Smooth muscle cell (in vitro differentiated cells): ENCODE data around the gene XPC. TPM values are rescaled to one million over a fixed set of nuclear protein-coding genes. Genes with fewer than 3 reads are reported as not detected.

Experiments
- DNase-seq: peaks from one replicate; lab custom pipeline; 2025; ENCODE audit not compliant: unreplicated experiment; lab: John Stamatoyannopoulos, UW
- H2AFZ ChIP-seq: fragments of 200-600 bp; sonication (generic); 2 replicates; pipeline ENCODE4 v1.6.0; 2016; ENCODE audit warnings: antibody characterized with exemption, low read depth, mild to moderate bottlenecking
- H3F3A ChIP-seq: fragments of 200-600 bp; sonication (generic); 2 replicates; pipeline ENCODE4 v1.6.0; 2017; ENCODE audit warnings: antibody characterized with exemption, low read depth
- H3K27ac ChIP-seq: fragments of 200-600 bp; sonication (generic); 2 replicates; pipeline ENCODE4 v1.5.1; 2016; ENCODE audit warnings: low read depth, mild to moderate bottlenecking
- H3K27me3 ChIP-seq: fragments of 200-600 bp; sonication (generic); 2 replicates; pipeline ENCODE4 v1.6.1; 2016; ENCODE audit warnings: low read depth, mild to moderate bottlenecking
- H3K36me3 ChIP-seq: fragments of 200-600 bp; sonication (generic); 2 replicates; pipeline ENCODE4 v1.5.1; 2016; ENCODE audit warnings: low read depth
- H3K4me1 ChIP-seq: fragments of 200-600 bp; sonication (generic); 2 replicates; pipeline ENCODE4 v1.5.1; 2016; ENCODE audit warnings: low read depth
- H3K4me2 ChIP-seq: fragments of 200-600 bp; sonication (generic); 2 replicates; pipeline ENCODE4 v1.6.0; 2016; ENCODE audit warnings: mild to moderate bottlenecking
- H3K4me3 ChIP-seq: fragments of 200-600 bp; sonication (generic); 2 replicates; pipeline ENCODE4 v1.5.1; 2016; ENCODE audit warnings: mild to moderate bottlenecking
- H3K79me2 ChIP-seq: fragments of 200-600 bp; sonication (generic); 2 replicates; pipeline ENCODE4 v1.6.0; 2016; ENCODE audit warnings: low read depth, mild to moderate bottlenecking
- H3K9ac ChIP-seq: fragments of 200-600 bp; sonication (generic); 2 replicates; pipeline ENCODE4 v1.6.0; 2016; ENCODE audit warnings: low read depth
- H3K9me3 ChIP-seq: fragments of 200-600 bp; sonication (generic); replicated peaks from 2 replicates; pipeline ENCODE4 v1.5.1; 2016; ENCODE audit warnings: low read depth
- H4K20me1 ChIP-seq: fragments of 200-600 bp; sonication (generic); 2 replicates; pipeline ENCODE4 v1.6.0; 2016; ENCODE audit warnings: low read depth
- CTCF ChIP-seq: fragments of 200-600 bp; sonication (generic); IDR thresholded peaks from 2 replicates; pipeline ENCODE4 v1.5.1; 2017; ENCODE audit warnings: borderline replicate concordance, mild to moderate bottlenecking, antibody characterized with exemption; ENCODE audit not compliant: insufficient read depth, poor library complexity, severe bottlenecking
- WGBS: methylation state at CpG from one replicate; pipeline ENCODE4 v1.1.7; 2016; ENCODE audit warnings: low lambda C conversion rate; 5-methylcytosine and 5-hydroxymethylcytosine counted together
- polyA plus RNA-seq: library from polyadenylated mRNA; unstranded; fragments of >200 nt; fragmentation: Nextera tagmentation; extraction: Ambion mirVana; gene quantifications from 2 replicates; pipeline ENCODE4 v1.2.1, GENCODE V29; 2016
- total RNA-seq: library from RNA; depleted of rRNA; stranded (reverse); fragments of >200 nt; gene quantifications from 2 replicates; pipeline ENCODE4 v1.2.3, GENCODE V29; 2014

Gene XPC
- total and polyA plus RNA-seq, 2 experiments from 2014 or later = 20.9 to 23.8 TPM

GRCh38 chr3:14174483-14174882 is 3.9 kb downstream of the XPC start:
- Histone ChIP-seq H2AFZ (no peak overlapping the region), H3K4me2 (peak overlapping the region; percentile 41), H3K4me1 (peaks cover 15% of the 10 kb centered on the region), H3K27me3 (no peaks in the 10 kb centered on the region), H3K79me2 (peaks cover 52% of the 10 kb centered on the region), H3K36me3 (peaks cover 13% of the 10 kb centered on the region), H3K9ac (no peak overlapping the region), H4K20me1 (peaks cover 39% of the 10 kb centered on the region), H3K27ac (peak overlapping the region; percentile 4), H3F3A (no peaks in the 10 kb centered on the region), H3K9me3 (no peaks in the 10 kb centered on the region), H3K4me3 (no peak overlapping the region)
- no peak for TF ChIP-seq CTCF
- no peak for DNase-seq
- 74% methylated on average over 2 of the region's 2 CpGs for WGBS

- Histone ChIP-seq H3K4me2 (no peak overlapping the region), H3K4me3 (no peak overlapping the region), H3K79me2 (peaks cover 39% of the 10 kb centered on the region), H3K36me3 (peaks cover 27% of the 10 kb centered on the region), H4K20me1 (peaks cover 39% of the 10 kb centered on the region), H3K9ac (no peak overlapping the region), H3K4me1 (peaks cover 7% of the 10 kb centered on the region), H3K27me3 (no peaks in the 10 kb centered on the region), H3F3A (no peaks in the 10 kb centered on the region), H3K27ac (no peak overlapping the region), H3K9me3 (no peaks in the 10 kb centered on the region), H2AFZ (no peak overlapping the region)
- WGBS = 95% methylated on average over 5 of the region's 5 CpGs
- DNase-seq = no peak
- no peak for TF ChIP-seq CTCF
Observed at GRCh38 chr3:14172496-14172895, 5.9 kb downstream of the XPC start.

GRCh38 chr3:14170531-14171159 is 7.8 kb downstream of the XPC start:
- 52% methylated on average over 2 of the region's 2 CpGs for WGBS
- Histone ChIP-seq H3K27ac (peak overlapping the region; percentile 80), H2AFZ (no peak overlapping the region), H3K36me3 (peaks cover 29% of the 10 kb centered on the region), H3K27me3 (no peaks in the 10 kb centered on the region), H3K4me3 (no peak overlapping the region), H3K9me3 (no peaks in the 10 kb centered on the region), H4K20me1 (peaks cover 28% of the 10 kb centered on the region), H3K4me2 (no peak overlapping the region), H3F3A (no peaks in the 10 kb centered on the region), H3K79me2 (peaks cover 23% of the 10 kb centered on the region), H3K4me1 (no peaks in the 10 kb centered on the region), H3K9ac (no peak overlapping the region)
- TF ChIP-seq CTCF = no peak
- no peak for DNase-seq

GRCh38 chr3:14169871-14170270 is 8.5 kb downstream of the XPC start:
- Histone ChIP-seq H3F3A (no peaks in the 10 kb centered on the region), H3K4me1 (no peaks in the 10 kb centered on the region), H4K20me1 (peaks cover 20% of the 10 kb centered on the region), H3K4me3 (no peak overlapping the region), H3K4me2 (no peak overlapping the region), H2AFZ (no peak overlapping the region), H3K27ac (peak overlapping the region; percentile 80), H3K27me3 (no peaks in the 10 kb centered on the region), H3K36me3 (peaks cover 36% of the 10 kb centered on the region), H3K9me3 (no peaks in the 10 kb centered on the region), H3K79me2 (peaks cover 16% of the 10 kb centered on the region), H3K9ac (peak overlapping the region; percentile 15)
- no peak for TF ChIP-seq CTCF
- DNase-seq = no peak
